ENCODE data around the gene ACACA. TPM values are rescaled to one million over a fixed set of nuclear protein-coding genes. Genes with fewer than 3 reads are reported as not detected.
A peak's percentile ranks its signal among the peaks of the same experiment; 100 is the strongest.
"Not testable (repeated sequence)": the region's sequence is repeated elsewhere in the genome, so short reads cannot be mapped to it uniquely, and the experiment has no call there.

Gene ACACA
- 10 to 100 TPM; 52.6 to 59.8 TPM for total RNA-seq

- intact Hi-C loops (cut with micrococcal nuclease): loop anchor here (1.0 to 2.0 kb wide), 6 partner anchors 14 to 805 kb away; partner anchors contain the start of genes DUSP14 and SYNRG
- Mint-ChIP-seq H3K4me1 (ENCODE audit: low read depth) (peaks cover 58% of the 10 kb centered on the region), H3K36me3 (ENCODE audit: low read depth) (peaks cover 42% of the 10 kb centered on the region), H3K27ac (peak within 1 kb of the TSS; percentile 95), H3K27me3 (ENCODE audit: low read depth) (no peaks in the 10 kb centered on the region), H3K4me3 (peak within 1 kb of the TSS; percentile 97), H3K9me3 (no peaks in the 10 kb centered on the region)
- CTCF ChIA-PET: interaction anchor here (0.6 to 1.3 kb wide), 3 partner anchors 23 to 34 kb away, joined by 3 to 5 read pairs (median 3); no protein-coding TSS in a partner anchor
- peak; percentile 74 for DNase-seq
Measured at GRCh38 chr17:37406635-37407461, at the start of gene ACACA, which contains the start of gene TADA2A. Gene ACACA (minus strand): TSS chr17:37406836. CDS start chr17:37406299, 537 bp downstream. Gene TADA2A (plus strand): TSS chr17:37406886. CDS start chr17:37411366, 4,480 bp downstream.

- DNase-seq: no peak
- Mint-ChIP-seq H3K4me3 (no peak overlapping the region), H3K36me3 (ENCODE audit: low read depth) (peaks cover 32% of the 10 kb centered on the region), H3K4me1 (ENCODE audit: low read depth) (peaks cover 3% of the 10 kb centered on the region), H3K9me3 (no peaks in the 10 kb centered on the region), H3K27me3 (ENCODE audit: low read depth) (no peaks in the 10 kb centered on the region), H3K27ac (no peak overlapping the region)
- intact Hi-C loops (cut with micrococcal nuclease): no loop called here
- CTCF ChIA-PET: interaction anchor here (1.7 kb wide), 1 partner anchor 77 kb away, joined by 6 read pairs; no protein-coding TSS in a partner anchor
Measured at GRCh38 chr17:37450112-37450511, 43.5 kb upstream of the ACACA start.

- H3K27ac Mint-ChIP-seq: no peak overlapping the region
- no peak overlapping the region for H3K4me3 Mint-ChIP-seq
- H3K9me3 Mint-ChIP-seq: no peaks in the 10 kb centered on the region
- CTCF ChIA-PET: no interaction called here
- peaks cover 32% of the 10 kb centered on the region for H3K36me3 Mint-ChIP-seq (ENCODE audit: low read depth)
- intact Hi-C loops (cut with micrococcal nuclease): no loop called here
- no peak for DNase-seq
- H3K27me3 Mint-ChIP-seq (ENCODE audit: low read depth): no peaks in the 10 kb centered on the region
- peaks cover 3% of the 10 kb centered on the region for H3K4me1 Mint-ChIP-seq (ENCODE audit: low read depth)
Measured at GRCh38 chr17:37447641-37448040, 41.0 kb upstream of the ACACA start.

- H3K4me1 Mint-ChIP-seq (ENCODE audit: low read depth): peaks cover 3% of the 10 kb centered on the region
- intact Hi-C loops (cut with micrococcal nuclease): no loop called here
- no peaks in the 10 kb centered on the region for H3K27me3 Mint-ChIP-seq (ENCODE audit: low read depth)
- DNase-seq: no peak
- no peak overlapping the region for H3K4me3 Mint-ChIP-seq
- no peak overlapping the region for H3K27ac Mint-ChIP-seq
- CTCF ChIA-PET: no interaction called here
- no peaks in the 10 kb centered on the region for H3K9me3 Mint-ChIP-seq
- H3K36me3 Mint-ChIP-seq (ENCODE audit: low read depth): peaks cover 37% of the 10 kb centered on the region
Measured at GRCh38 chr17:37446027-37446426, 39.4 kb upstream of the ACACA start.

- H3K4me1 Mint-ChIP-seq (ENCODE audit: low read depth); H3K4me3 Mint-ChIP-seq; intact Hi-C loops (cut with micrococcal nuclease); CTCF ChIA-PET; H3K27ac Mint-ChIP-seq; H3K9me3 Mint-ChIP-seq; H3K27me3 Mint-ChIP-seq (ENCODE audit: low read depth); DNase-seq: not testable (repeated sequence)
- H3K36me3 Mint-ChIP-seq (ENCODE audit: low read depth): peaks cover 25% of the 10 kb centered on the region
Measured at GRCh38 chr17:37441369-37442014, 34.9 kb upstream of the ACACA start.

GRCh38 chr17:37440424-37440823 is 33.8 kb upstream of the ACACA start:
- H3K4me1 Mint-ChIP-seq (ENCODE audit: low read depth): no peaks in the 10 kb centered on the region
- H3K9me3 Mint-ChIP-seq: no peaks in the 10 kb centered on the region
- H3K27ac Mint-ChIP-seq: no peak overlapping the region
- no peaks in the 10 kb centered on the region for H3K27me3 Mint-ChIP-seq (ENCODE audit: low read depth)
- CTCF ChIA-PET: no interaction called here
- H3K4me3 Mint-ChIP-seq: no peak overlapping the region
- DNase-seq: no peak
- peaks cover 27% of the 10 kb centered on the region for H3K36me3 Mint-ChIP-seq (ENCODE audit: low read depth)
- intact Hi-C loops (cut with micrococcal nuclease): no loop called here

- CTCF ChIA-PET: interaction anchor here (0.7 to 1.0 kb wide), 2 partner anchors 29 to 872 kb away, joined by 3 read pairs; no protein-coding TSS in a partner anchor
- intact Hi-C loops (cut with micrococcal nuclease): no loop called here
- Mint-ChIP-seq H3K27me3 (ENCODE audit: low read depth) (no peaks in the 10 kb centered on the region), H3K4me1 (ENCODE audit: low read depth) (no peaks in the 10 kb centered on the region), H3K27ac (no peak overlapping the region), H3K9me3 (no peaks in the 10 kb centered on the region), H3K36me3 (ENCODE audit: low read depth) (peaks cover 30% of the 10 kb centered on the region), H3K4me3 (no peak overlapping the region)
- no peak for DNase-seq
Measured at GRCh38 chr17:37438141-37438540, 31.5 kb upstream of the ACACA start.

GRCh38 chr17:37432671-37433070 is 26.0 kb upstream of the ACACA start:
- no peaks in the 10 kb centered on the region for H3K9me3 Mint-ChIP-seq
- H3K4me3 Mint-ChIP-seq: no peak overlapping the region
- CTCF ChIA-PET: no interaction called here
- DNase-seq: no peak
- no peaks in the 10 kb centered on the region for H3K27me3 Mint-ChIP-seq (ENCODE audit: low read depth)
- intact Hi-C loops (cut with micrococcal nuclease): loop anchor here (5.0 kb wide), 1 partner anchor 880 kb away; no protein-coding TSS in a partner anchor
- H3K36me3 Mint-ChIP-seq (ENCODE audit: low read depth): peaks cover 30% of the 10 kb centered on the region
- peaks cover 23% of the 10 kb centered on the region for H3K4me1 Mint-ChIP-seq (ENCODE audit: low read depth)
- H3K27ac Mint-ChIP-seq: no peak overlapping the region

GRCh38 chr17:37430051-37430627 is 23.5 kb upstream of the ACACA start:
- no peak for DNase-seq
- Mint-ChIP-seq H3K36me3 (ENCODE audit: low read depth) (peaks cover 36% of the 10 kb centered on the region), H3K27ac (peak overlapping the region; percentile 89), H3K4me3 (peak overlapping the region; percentile 1), H3K9me3 (no peaks in the 10 kb centered on the region), H3K4me1 (ENCODE audit: low read depth) (peaks cover 23% of the 10 kb centered on the region), H3K27me3 (ENCODE audit: low read depth) (no peaks in the 10 kb centered on the region)
- CTCF ChIA-PET: interaction anchor here (0.5 to 1.5 kb wide), 8 partner anchors 9 to 437 kb away, joined by 3 to 6 read pairs (median 4); partner anchors contain the start of genes ACACA, C17orf78 and TADA2A
- intact Hi-C loops (cut with micrococcal nuclease): loop anchor here (1.0 to 5.0 kb wide), 5 partner anchors 23 to 878 kb away; partner anchors contain the start of gene DUSP14

GRCh38 chr17:37429453-37429852 is 22.8 kb upstream of the ACACA start:
- Mint-ChIP-seq H3K4me3 (no peak overlapping the region), H3K27ac (peak overlapping the region; percentile 89), H3K9me3 (no peaks in the 10 kb centered on the region), H3K36me3 (ENCODE audit: low read depth) (peaks cover 42% of the 10 kb centered on the region), H3K4me1 (ENCODE audit: low read depth) (peaks cover 23% of the 10 kb centered on the region), H3K27me3 (ENCODE audit: low read depth) (no peaks in the 10 kb centered on the region)
- no peak for DNase-seq
- intact Hi-C loops (cut with micrococcal nuclease): no loop called here
- CTCF ChIA-PET: interaction anchor here (0.6 to 1.5 kb wide), 5 partner anchors 10 to 56 kb away, joined by 3 to 6 read pairs (median 4); partner anchors contain the start of genes ACACA, C17orf78 and TADA2A

- Mint-ChIP-seq H3K27ac (peak overlapping the region; percentile 41), H3K4me3 (no peak overlapping the region), H3K4me1 (ENCODE audit: low read depth) (peaks cover 23% of the 10 kb centered on the region), H3K9me3 (no peaks in the 10 kb centered on the region), H3K27me3 (ENCODE audit: low read depth) (no peaks in the 10 kb centered on the region), H3K36me3 (ENCODE audit: low read depth) (peaks cover 38% of the 10 kb centered on the region)
- intact Hi-C loops (cut with micrococcal nuclease): no loop called here
- DNase-seq: no peak
- CTCF ChIA-PET: interaction anchor here (1.2 kb wide), 1 partner anchor 22 kb away, joined by 3 read pairs; the partner anchor contains the start of genes ACACA and TADA2A
Measured at GRCh38 chr17:37429039-37429438, 22.4 kb upstream of the ACACA start.

- peaks cover 30% of the 10 kb centered on the region for H3K36me3 Mint-ChIP-seq (ENCODE audit: low read depth)
- intact Hi-C loops (cut with micrococcal nuclease): no loop called here
- no peaks in the 10 kb centered on the region for H3K9me3 Mint-ChIP-seq
- H3K4me3 Mint-ChIP-seq: no peak overlapping the region
- DNase-seq: no peak
- peaks cover 12% of the 10 kb centered on the region for H3K4me1 Mint-ChIP-seq (ENCODE audit: low read depth)
- H3K27me3 Mint-ChIP-seq (ENCODE audit: low read depth): no peaks in the 10 kb centered on the region
- CTCF ChIA-PET: interaction anchor here (0.6 to 1.2 kb wide), 2 partner anchors 52 to 816 kb away, joined by 3 to 7 read pairs; no protein-coding TSS in a partner anchor
- H3K27ac Mint-ChIP-seq: no peak overlapping the region
Measured at GRCh38 chr17:37425268-37425667, 18.6 kb upstream of the ACACA start.

Measured in activated naive CD4-positive, alpha-beta T cell treated with anti-CD3 and anti-CD28 coated beads for 36 hours (primary cell).